H9 (cell line): ENCODE results near the gene ENOX2. TPM values are rescaled to one million over a fixed set of nuclear protein-coding genes. Genes with fewer than 3 reads are reported as not detected.

Experiments used
- DNase-seq: peaks from one replicate; pipeline ENCODE4 v3.0.0-alpha.2; 2017
- H2AFZ ChIP-seq: one replicate; pipeline ENCODE4 v1.6.1; 2013; ENCODE audit warnings: mild to moderate bottlenecking, low read length, control low read depth, moderate library complexity
- H2AK5ac ChIP-seq: 2 replicates; pipeline ENCODE4 v1.6.1; 2013; ENCODE audit warnings: low read length, control low read depth, mixed read lengths; ENCODE audit not compliant: insufficient read length
- H2BK120ac ChIP-seq: one replicate; pipeline ENCODE4 v1.6.1; 2013; ENCODE audit warnings: low read depth, mild to moderate bottlenecking, low read length, control low read depth, inconsistent platforms; ENCODE audit not compliant: poor library complexity, severe bottlenecking
- H2BK12ac ChIP-seq: 2 replicates; pipeline ENCODE4 v1.6.1; 2013; ENCODE audit warnings: low read length, control low read depth, mixed read lengths, low read depth; ENCODE audit not compliant: insufficient read length
- H2BK15ac ChIP-seq: 2 replicates; pipeline ENCODE4 v1.6.1; 2013; ENCODE audit warnings: low read depth, low read length, control low read depth
- H2BK20ac ChIP-seq: one replicate; pipeline ENCODE4 v1.6.1; 2013; ENCODE audit warnings: low read depth, mild to moderate bottlenecking, low read length, control low read depth, inconsistent platforms; ENCODE audit not compliant: poor library complexity, severe bottlenecking
- H2BK5ac ChIP-seq: 2 replicates; pipeline ENCODE4 v1.6.1; 2013; ENCODE audit warnings: low read length, control low read depth, mixed read lengths; ENCODE audit not compliant: insufficient read length
- H3K14ac ChIP-seq: 2 replicates; pipeline ENCODE4 v1.6.1; 2013; ENCODE audit warnings: low read length, control low read depth; ENCODE audit not compliant: insufficient read depth
- H3K18ac ChIP-seq: 2 replicates; pipeline ENCODE4 v1.6.1; 2013; ENCODE audit warnings: low read depth, mild to moderate bottlenecking, mixed read lengths, low read length, control low read depth; ENCODE audit not compliant: insufficient read length
- H3K23ac ChIP-seq: 2 replicates; pipeline ENCODE4 v1.6.1; 2013; ENCODE audit warnings: low read length, control low read depth, mixed read lengths, low read depth; ENCODE audit not compliant: insufficient read length
- H3K23me2 ChIP-seq: 2 replicates; pipeline ENCODE4 v1.6.1; 2013; ENCODE audit warnings: low read depth, mild to moderate bottlenecking, mixed read lengths, low read length, control low read depth; ENCODE audit not compliant: insufficient read length, poor library complexity, severe bottlenecking
- H3K27ac ChIP-seq: 2 replicates; pipeline ENCODE4 v1.5.1; 2013; ENCODE audit warnings: low read length, control low read depth, mixed read lengths, low read depth; ENCODE audit not compliant: insufficient read length
- H3K27me3 ChIP-seq: 2 replicates; pipeline ENCODE4 v1.6.1; 2013; ENCODE audit warnings: low read length, control low read depth, inconsistent platforms; ENCODE audit not compliant: insufficient read depth
- H3K4ac ChIP-seq: 2 replicates; pipeline ENCODE4 v1.6.1; 2013; ENCODE audit warnings: low read depth, mild to moderate bottlenecking, control low read depth, inconsistent platforms, low read length, moderate library complexity
- H3K4me1 ChIP-seq: 2 replicates; pipeline ENCODE4 v1.6.1; 2013; ENCODE audit warnings: low read length, control low read depth, inconsistent platforms; ENCODE audit not compliant: insufficient read depth
- H3K4me2 ChIP-seq: 2 replicates; pipeline ENCODE4 v1.6.1; 2013; ENCODE audit warnings: low read length, control low read depth, mixed read lengths; ENCODE audit not compliant: insufficient read length, insufficient read depth
- H3K56ac ChIP-seq: 2 replicates; pipeline ENCODE4 v1.6.1; 2013; ENCODE audit warnings: low read depth, mild to moderate bottlenecking, mixed read lengths, low read length, control low read depth; ENCODE audit not compliant: insufficient read length
- H3K79me1 ChIP-seq: 2 replicates; pipeline ENCODE4 v1.6.1; 2013; ENCODE audit warnings: low read depth, mild to moderate bottlenecking, moderate library complexity, low read length, control low read depth, inconsistent platforms; ENCODE audit not compliant: insufficient read depth, poor library complexity, severe bottlenecking
- H3K79me2 ChIP-seq: 2 replicates; pipeline ENCODE4 v1.6.1; 2013; ENCODE audit warnings: low read length, control low read depth, inconsistent platforms; ENCODE audit not compliant: insufficient read depth
- H3K9ac ChIP-seq: 2 replicates; pipeline ENCODE4 v1.6.1; 2013; ENCODE audit warnings: low read length, control low read depth, mixed read lengths; ENCODE audit not compliant: insufficient read length; ENCODE audit errors: extremely low read depth
- H3K9me3 ChIP-seq: one replicate; pipeline ENCODE4 v1.6.1; 2013; ENCODE audit warnings: low read depth, low read length, inconsistent platforms; ENCODE audit not compliant: control insufficient read depth
- H3T11ph ChIP-seq: one replicate; pipeline ENCODE4 v1.6.1; 2013; ENCODE audit warnings: mild to moderate bottlenecking, low read length, control low read depth, inconsistent platforms
- H4K20me1 ChIP-seq: one replicate; pipeline ENCODE4 v1.6.1; 2013; ENCODE audit not compliant: control insufficient read depth, insufficient read length, insufficient read depth
- H4K5ac ChIP-seq: 2 replicates; pipeline ENCODE4 v1.6.1; 2013; ENCODE audit warnings: low read depth, mild to moderate bottlenecking, mixed read lengths, low read length, control low read depth; ENCODE audit not compliant: insufficient read length
- H4K8ac ChIP-seq: replicated peaks from 2 replicates; pipeline ENCODE4 v1.6.1; 2013; ENCODE audit warnings: low read length, control low read depth, mixed read lengths, low read depth; ENCODE audit not compliant: insufficient read length
- H4K91ac ChIP-seq: 2 replicates; pipeline ENCODE4 v1.6.1; 2013; ENCODE audit warnings: low read depth, mild to moderate bottlenecking, moderate library complexity, mixed read lengths, low read length, control low read depth; ENCODE audit not compliant: insufficient read length
- H3K27ac Mint-ChIP-seq, 3 experiments: 2 replicates in 2 of 3; 3 replicates in 1 of 3; pipeline ENCODE4 v1.8.0; 2020 to 2021; ENCODE audit warnings: mixed read lengths in 3 of 3, mild to moderate bottlenecking in 1 of 3, moderate library complexity in 1 of 3
- H3K27me3 Mint-ChIP-seq: 2 replicates; pipeline ENCODE4 v1.8.0; 2021; ENCODE audit warnings: low read depth, mild to moderate bottlenecking, moderate library complexity, mixed read lengths
- H3K36me3 Mint-ChIP-seq, 3 experiments: 2 replicates in 2 of 3; 3 replicates in 1 of 3; pipeline ENCODE4 v1.8.0; 2020 to 2021; ENCODE audit warnings: low read depth in 3 of 3, mixed read lengths in 3 of 3; ENCODE audit not compliant: insufficient read depth in 1 of 3
- H3K4me1 Mint-ChIP-seq, 2 experiments: 2 replicates each; pipeline ENCODE4 v1.8.0; 2020; ENCODE audit warnings: mixed read lengths in 2 of 2
- H3K4me3 Mint-ChIP-seq, 2 experiments: 2 replicates in 1 of 2; 3 replicates in 1 of 2; pipeline ENCODE4 v1.8.0; 2020 to 2021; ENCODE audit warnings: mild to moderate bottlenecking in 2 of 2, mixed read lengths in 2 of 2, moderate library complexity in 1 of 2
- H3K9me3 Mint-ChIP-seq, 2 experiments: 2 replicates in 1 of 2; 3 replicates in 1 of 2; pipeline ENCODE4 v1.8.0; 2020; ENCODE audit warnings: mild to moderate bottlenecking in 2 of 2, mixed read lengths in 2 of 2, moderate library complexity in 1 of 2
- CTCF ChIP-seq: fragments of 200-600 bp; sonication (generic); conservative IDR thresholded peaks from 3 replicates; pipeline ENCODE4 v1.8.0; 2021; ENCODE audit warnings: antibody characterized with exemption, mild to moderate bottlenecking
- WGBS: extraction: QIAGEN DNeasy Blood & Tissue Kit; methylation state at CpG from one replicate; pipeline ENCODE4 v1.1.7; 2013; ENCODE audit warnings: missing lambda C conversion rate, low lambda C conversion rate, mixed read lengths; ENCODE audit not compliant: insufficient read length; ENCODE audit errors: extremely low coverage; 5-methylcytosine and 5-hydroxymethylcytosine counted together
- total RNA-seq: library from RNA; stranded (reverse); gene quantifications from 2 replicates; pipeline ENCODE4 v1.2.1, GENCODE V29; 2021

The ENOX2 gene
- total RNA-seq, 1 experiment from 2014 or later = 17.7 TPM

- no peak overlapping the region for H3K27ac ChIP-seq
- no peak for DNase-seq
- H3K9me3 ChIP-seq = no peaks in the 10 kb centered on the region
- no CpG with 5 or more reads among the region's 1 CpG for WGBS
- no peaks in the 10 kb centered on the region for H3K27me3 ChIP-seq
- no peak overlapping the region for H3K18ac ChIP-seq
- H2AFZ ChIP-seq = no peak overlapping the region
- H2BK15ac ChIP-seq = no peak overlapping the region
- Mint-ChIP-seq H3K36me3 (no peaks in the 10 kb centered on the region), H3K27me3 (no peaks in the 10 kb centered on the region; the same call in 1 of the 2 replicates), H3K4me3 (no peak overlapping the region), H3K9me3 (no peaks in the 10 kb centered on the region), H3K27ac (no peak overlapping the region; a peak in 1 of 7 replicates), H3K4me1 (no peaks in the 10 kb centered on the region)
- H4K91ac ChIP-seq = no peak overlapping the region
- H3K9ac ChIP-seq = no peak overlapping the region
- H3K79me1 ChIP-seq = no peaks in the 10 kb centered on the region
- no peaks in the 10 kb centered on the region for H3K79me2 ChIP-seq
- no peak overlapping the region for H2BK12ac ChIP-seq
- no peak overlapping the region for H3K14ac ChIP-seq
- H4K5ac ChIP-seq = no peak overlapping the region
- no peak overlapping the region for H2BK120ac ChIP-seq
- TF ChIP-seq CTCF = no peak
- no peak overlapping the region for H2BK20ac ChIP-seq
- H3K23ac ChIP-seq = no peak overlapping the region
- no peak overlapping the region for H3K56ac ChIP-seq
- no peak overlapping the region for H2AK5ac ChIP-seq
- H4K8ac ChIP-seq = no peak overlapping the region
- H3K4me2 ChIP-seq = no peak overlapping the region
- no peak overlapping the region for H2BK5ac ChIP-seq
- no peaks in the 10 kb centered on the region for H3K4me1 ChIP-seq
- no peaks in the 10 kb centered on the region for H3K23me2 ChIP-seq
- no peak overlapping the region for H3K4ac ChIP-seq
- no peak overlapping the region for H3T11ph ChIP-seq
- no peaks in the 10 kb centered on the region for H4K20me1 ChIP-seq
Measured at GRCh38 chrX:130799393-130799792, 103.6 kb downstream of the ENOX2 start.
